HG03135 (cell line): ENCODE measurements around the gene CDH13.

Experiments used
- ATAC-seq: cut with Tn5 transposase; IDR thresholded peaks from one replicate; pipeline ENCODE4 v1.9.1; 2021; ENCODE audit warnings: mild to moderate bottlenecking, moderate library complexity; ENCODE audit not compliant: unreplicated experiment

The CDH13 gene

DNA sequence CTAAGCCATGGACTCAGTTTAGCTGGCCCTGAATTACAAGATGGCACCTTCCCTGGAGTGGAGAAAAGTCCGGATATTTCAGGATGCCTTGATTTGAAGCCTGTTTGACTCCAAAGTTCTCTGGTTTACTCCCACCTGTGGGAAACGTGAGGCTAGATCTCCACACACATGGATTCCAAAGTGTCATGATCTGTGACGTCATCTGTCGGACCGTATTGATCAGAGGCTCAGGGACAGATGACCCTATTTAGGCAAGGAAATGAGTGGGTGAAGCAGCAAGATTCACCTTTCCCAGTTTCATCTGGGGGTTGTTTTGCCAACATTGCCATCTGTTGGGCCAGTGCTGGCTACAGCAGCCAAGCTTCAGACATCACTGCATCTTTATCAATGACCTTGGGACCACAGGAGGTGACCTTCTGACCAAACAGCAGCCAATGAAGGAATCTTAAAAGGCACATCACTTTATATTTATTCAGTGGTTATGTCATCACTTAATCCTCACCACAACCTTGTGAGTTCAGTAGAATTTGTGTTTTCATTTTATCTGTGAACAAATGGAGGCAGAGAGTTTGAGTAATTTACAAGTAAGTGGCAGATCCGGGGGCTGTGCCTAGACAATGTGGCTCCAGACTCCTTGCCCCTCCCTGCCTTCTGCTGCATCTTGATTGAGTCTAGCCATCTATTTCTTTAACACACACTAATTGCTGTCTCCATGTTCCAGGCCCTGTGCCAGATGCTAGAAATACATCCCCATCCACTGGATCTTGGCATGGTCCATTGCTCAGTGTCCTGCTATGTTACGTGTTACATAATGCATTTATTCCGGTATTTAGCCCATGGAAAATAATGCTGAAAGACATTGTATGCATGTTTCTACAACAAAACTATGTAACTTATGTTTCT lies 1.5 kb upstream of the CDH13 start:
- no peak for ATAC-seq

- no peak for ATAC-seq
Observed at GRCh38 chr16:82628088-82628423, 1.3 kb downstream of the CDH13 start.

GRCh38 chr16:82628711-82629110 lies 1.9 kb downstream of the CDH13 start:
- no peak for ATAC-seq

DNA sequence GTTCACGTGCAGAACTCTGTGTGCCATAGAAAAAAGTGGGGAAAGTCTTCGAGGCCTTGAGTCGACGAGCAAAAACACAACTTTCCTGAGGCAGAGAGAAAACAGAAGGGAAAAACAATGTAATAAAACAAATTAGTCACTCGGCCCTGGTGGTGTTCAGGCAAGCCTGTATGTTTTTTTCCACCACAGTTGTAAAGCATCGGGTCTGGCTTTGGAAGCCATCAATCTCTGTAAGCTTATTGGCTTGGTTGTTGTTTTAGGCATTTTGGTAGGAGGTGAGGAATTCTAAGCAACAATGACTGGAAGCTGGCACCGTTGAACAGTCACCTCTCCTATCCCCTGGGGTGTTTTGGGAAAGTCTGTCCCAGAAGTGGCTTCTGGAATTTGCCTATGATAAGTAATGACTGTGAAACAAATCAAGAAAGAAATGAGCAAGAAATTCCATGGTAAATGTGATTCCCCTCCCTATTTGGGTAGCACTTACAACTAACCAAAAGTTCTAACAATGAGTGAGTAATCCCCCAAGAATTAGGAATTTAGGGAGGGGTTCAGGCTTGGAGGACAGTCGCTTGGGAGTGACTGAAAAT lies 2.8 kb downstream of the CDH13 start:
- no peak for ATAC-seq

DNA sequence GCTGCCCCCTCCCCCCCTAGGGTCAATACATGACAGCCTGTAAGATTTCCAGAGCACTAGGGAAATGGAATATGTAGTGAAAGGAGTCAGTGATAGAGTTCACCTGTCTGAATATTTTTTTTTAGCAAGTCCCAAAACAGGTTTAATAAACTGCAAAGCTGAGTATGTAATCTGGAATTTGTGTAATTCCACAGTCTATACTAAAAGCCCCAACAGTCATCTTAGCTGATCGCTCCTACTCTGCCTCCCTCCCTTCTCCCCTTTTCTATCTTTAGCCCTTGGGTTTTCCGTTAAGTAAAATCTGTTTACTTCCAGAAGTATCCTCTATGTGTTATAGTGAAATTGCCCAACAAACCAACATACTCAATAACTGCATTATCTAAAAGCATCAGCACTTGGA lies 3.5 kb downstream of the CDH13 start:
- no peak for ATAC-seq

DNA sequence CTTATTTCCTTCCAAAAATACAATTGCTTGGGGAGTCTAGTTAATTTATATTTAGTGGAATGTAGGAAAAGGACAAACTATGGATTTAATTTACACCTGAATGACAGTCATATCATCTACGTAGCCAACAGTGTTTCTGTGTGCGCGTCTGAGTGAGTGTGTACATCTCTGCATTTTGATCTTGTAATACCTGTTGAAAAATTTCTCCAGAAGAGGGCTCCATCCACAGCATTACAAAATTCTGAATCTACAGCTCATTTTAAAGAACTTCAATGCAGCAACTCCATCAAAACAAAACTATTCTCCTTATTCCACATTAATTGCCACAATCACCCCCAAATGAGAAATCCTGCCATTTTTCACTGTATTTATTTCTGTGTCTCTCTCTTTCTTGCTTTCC lies 3.9 kb downstream of the CDH13 start:
- ATAC-seq, result no peak

DNA sequence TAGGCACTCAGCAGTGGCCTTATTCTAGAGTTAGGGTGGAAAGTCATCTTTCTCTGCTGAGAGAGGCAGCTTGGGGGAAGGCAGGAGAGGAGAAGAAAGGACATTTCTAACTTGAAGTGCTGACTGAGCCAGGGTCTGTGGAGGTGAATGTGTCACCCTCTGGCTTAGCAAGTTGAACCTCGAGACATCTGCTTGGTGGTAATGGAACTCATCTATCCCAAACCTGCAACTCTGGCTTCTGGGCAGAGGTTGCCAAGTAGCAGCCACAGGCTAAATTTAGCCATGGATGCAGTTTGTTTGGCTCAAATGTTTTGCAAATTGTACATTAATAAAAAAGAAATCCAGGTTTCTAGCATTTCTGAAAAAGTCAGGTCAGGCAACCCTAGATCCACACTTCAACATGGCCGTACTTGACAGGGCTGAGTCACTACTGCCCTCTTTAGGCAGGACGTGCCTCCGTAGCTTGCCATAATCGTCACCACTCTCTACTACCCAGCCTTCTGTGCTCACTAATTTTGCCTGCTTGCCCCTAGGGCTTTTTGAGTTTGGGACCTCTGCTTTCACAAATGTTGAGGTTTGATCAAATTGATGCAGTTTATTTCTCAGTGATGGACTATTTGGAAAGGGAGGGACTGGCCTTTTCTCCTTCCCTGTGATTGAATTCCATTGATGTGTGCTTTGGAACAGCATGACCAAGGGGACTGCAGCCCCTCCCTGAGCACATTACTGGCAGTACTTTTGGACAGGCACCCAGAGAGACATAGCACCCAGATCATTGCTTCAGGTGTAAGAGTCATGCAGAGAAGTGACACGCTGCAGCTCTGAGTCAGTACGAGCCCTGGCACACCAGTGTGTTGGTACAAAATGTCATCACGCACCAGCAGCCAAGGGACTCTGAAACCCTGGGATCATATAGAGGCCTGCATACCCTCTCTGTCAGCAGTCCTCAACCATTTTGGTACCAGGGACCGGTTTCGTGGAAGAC lies 5.2 kb downstream of the CDH13 start:
- ATAC-seq, result no peak

- ATAC-seq, result no peak
Observed at GRCh38 chr16:82633964-82634600, 7.3 kb downstream of the CDH13 start.

DNA sequence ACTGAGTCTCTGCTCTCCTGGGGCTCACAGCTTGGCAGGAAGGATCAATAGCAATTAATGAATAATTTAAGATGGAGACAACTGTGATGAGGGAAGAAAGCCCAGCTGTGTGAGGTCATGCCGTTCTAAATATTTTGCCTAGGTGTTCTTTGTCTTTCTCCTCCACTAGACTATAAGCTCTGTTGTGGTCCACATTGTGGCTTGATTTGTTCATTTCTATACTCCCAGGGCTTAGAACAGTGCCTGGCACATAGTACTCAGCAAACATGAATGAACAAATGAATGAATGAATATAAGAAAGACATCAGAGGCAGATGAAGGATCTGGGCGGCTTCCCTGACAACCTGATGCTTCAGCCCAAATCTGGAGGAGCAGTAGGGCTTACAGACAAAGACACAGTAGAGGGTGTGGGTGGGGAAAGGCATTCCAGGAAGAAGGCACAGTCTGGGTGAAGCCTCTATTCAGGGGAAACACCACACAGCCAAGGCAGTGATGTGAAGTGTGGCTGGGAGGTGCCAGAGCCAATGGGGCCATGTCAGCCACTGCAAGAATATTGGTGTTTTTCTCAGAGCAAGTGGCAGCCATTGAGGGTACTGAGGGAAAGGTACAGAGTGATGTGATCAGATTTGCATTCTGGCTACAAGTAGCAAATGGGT lies 8.3 kb downstream of the CDH13 start:
- ATAC-seq, result no peak

DNA sequence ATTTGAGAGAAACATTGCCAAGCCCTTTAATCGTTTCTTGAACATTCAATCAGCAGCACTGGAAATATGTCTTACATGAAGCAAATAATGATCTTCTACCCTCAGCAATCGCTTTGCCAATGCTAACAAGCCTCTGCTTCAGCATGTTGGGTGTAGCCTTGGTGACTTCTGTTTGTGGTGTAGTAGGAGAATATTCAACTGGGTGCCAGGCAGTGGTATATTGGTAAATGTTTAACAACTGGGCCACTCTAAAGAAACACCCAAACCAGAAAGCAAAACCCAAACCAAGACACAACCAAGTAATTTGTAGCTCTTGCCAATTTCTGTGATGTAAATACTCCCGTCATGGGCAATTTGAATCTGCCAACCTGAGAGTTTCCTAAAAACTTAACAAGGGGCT lies 9.7 kb downstream of the CDH13 start:
- no peak for ATAC-seq

DNA sequence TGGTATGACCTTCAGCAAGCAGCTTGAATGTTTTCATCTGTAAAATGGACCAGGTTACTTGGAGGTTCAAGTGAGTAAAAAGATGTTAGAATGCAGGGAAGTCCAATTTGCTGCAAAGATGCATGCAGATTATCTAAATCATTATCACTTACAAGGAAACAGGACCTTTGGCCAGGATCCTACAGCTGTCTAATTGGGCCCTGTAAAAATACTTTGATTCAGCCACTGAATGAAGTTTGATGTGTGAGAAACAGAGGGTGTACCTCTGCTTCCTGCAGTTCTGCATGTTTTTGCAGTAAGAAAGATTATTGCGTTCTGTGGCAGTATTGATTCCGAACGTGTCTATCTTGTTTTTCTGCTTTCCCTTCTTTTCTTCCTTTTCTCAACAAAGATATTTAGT lies 10.2 kb downstream of the CDH13 start:
- ATAC-seq, result no peak

DNA sequence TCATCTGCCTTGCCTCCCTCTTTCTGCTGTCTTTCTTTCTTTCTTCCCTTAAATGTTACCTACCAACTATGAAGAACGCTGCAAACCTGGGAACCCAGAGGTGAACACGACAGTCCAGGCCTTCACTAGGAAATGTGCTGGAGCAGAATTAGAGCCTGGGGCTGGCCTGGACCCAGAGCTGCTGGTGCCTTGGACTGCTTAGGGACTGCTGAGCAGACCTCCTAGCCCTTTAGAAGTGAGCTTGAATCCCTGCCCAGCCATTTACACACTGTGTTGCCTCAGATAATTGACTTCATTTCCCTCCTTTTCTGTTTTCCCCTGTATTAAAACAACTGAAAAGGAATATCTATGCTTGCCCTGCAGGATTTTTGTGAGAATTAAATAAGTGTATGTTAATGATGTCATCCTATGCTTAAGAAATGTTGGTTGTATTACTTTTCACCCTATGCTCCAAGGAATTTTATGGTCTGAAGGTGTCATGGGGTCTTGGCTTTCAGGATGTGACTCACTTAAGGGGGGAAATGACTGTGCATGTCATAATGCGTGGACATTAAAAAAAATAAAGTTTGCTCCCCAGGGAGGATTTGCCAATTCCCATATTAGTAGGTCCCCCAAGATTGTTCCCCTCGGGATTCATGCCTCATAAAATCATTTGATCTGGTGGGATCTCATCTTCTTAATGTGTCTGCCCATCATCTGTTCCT lies 11.5 kb downstream of the CDH13 start:
- no peak for ATAC-seq

DNA sequence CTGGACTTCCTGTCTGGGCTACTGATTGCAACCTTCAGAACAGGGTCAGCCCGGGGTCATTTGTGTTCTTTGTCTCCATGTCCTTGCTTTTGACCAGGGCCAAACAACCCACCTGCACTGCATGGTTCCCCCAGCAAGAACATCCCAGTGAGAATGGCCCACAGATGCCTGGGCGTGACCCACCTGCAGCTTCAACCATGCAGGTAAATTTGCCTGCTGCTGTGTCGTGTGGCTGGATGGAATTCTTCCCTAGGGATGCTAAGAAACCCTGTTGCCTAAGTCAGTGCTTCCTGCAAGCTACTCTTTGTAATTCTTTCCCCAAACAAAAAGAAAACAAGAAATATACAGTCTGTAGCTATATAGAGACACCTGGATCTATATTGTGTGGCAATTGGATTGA lies 12.5 kb downstream of the CDH13 start:
- no peak for ATAC-seq

DNA sequence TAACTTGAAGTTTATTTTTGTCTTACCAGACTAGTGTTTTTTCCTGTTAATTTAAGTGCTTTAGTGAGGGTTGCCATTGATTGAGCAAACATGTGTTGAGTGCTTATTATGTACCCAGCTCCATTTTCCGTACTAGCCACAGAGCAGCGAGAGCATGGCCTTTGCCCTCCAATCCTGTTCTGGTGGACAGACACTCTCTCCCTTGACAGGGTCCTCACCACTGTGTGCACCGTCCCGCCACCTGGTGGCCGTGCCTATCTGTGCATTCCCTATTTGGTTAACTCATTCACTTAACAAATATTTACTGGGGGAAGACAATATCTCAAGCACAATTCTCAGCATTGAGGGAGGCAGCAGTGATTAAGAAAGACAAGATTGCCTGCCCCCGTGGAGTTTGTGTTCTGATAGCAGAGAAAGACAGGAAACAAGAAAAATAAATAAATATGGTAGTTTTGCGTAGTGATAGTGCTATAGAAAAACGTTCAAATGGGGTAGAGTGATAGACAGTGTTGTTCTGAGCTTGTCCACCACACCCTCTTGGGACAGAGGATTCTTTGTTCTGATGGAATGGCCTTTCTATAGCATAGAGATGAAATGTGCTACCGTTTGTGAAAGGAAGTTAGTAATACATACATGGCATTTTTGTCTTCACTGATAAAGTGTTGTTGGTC lies 13.0 kb downstream of the CDH13 start:
- ATAC-seq, result peak; percentile 65

GRCh38 chr16:82641336-82641984 lies 14.7 kb downstream of the CDH13 start:
- no peak for ATAC-seq

DNA sequence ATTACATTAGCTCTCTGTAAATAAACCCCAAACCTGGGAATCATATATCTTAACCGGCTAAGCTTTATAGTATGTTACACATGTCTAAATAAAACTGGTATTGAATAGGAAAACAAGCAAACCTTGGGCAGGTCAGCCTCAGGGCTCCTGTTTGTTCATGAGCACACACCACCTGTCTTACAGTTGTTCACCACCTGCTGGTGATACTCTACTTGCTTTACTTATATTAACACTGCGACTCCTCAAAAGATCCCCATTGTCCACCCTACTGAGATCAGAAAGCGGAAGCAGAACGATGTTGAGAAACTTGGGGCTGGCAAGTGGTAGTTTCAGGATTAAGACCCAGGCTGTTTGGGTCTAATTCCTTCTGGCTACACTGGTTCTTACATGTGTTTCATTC lies 16.4 kb downstream of the CDH13 start:
- no peak for ATAC-seq

DNA sequence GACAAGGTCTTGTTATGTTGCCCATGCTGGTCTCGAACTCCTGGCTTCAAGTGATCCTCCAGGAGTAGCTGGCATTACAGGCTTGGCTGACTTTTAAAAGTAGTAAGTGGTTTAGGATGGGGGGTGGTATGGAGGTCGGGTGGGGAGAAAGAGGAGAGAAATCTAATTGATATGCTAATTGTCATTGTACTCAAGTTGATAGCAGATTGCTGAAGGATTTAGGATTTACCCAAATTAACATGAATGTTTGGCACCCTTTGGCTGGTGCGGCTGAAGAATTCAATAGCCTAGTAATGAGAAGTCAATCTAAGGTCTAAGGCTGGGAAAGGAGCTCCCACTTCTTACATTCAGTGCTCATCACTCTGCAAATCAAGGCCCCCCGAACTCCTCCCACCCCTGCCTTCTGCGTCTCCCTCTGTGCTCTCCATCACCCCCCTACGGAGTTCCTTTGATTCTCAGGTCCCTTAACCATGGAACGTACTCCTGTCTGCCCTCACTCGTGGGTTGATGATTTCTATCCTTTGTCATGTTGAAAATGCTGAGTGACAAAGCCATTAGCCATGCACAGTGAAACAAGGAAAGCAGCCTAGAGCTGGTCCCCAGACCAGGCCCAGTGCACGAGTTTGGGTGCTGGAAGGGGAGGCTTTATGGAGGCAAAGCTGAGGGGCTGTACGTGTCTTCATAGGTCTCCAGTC lies 17.3 kb downstream of the CDH13 start:
- no peak for ATAC-seq

- ATAC-seq, result no peak
Observed at GRCh38 chr16:82646504-82646903, 19.7 kb downstream of the CDH13 start.
